Endodermal cell (in vitro differentiated cells): ENCODE results near the gene C11orf21. TPM values are rescaled to one million over a fixed set of nuclear protein-coding genes. Genes with fewer than 3 reads are reported as not detected.

ENCODE experiments used
- DNase-seq: peaks from one replicate; pipeline ENCODE4 v3.0.0-alpha.2; 2017
- H3K27ac ChIP-seq: 2 replicates; pipeline ENCODE4 v1.5.1; 2013; ENCODE audit warnings: mild to moderate bottlenecking, low read depth, low read length, moderate library complexity
- H3K27me3 ChIP-seq: 2 replicates; pipeline ENCODE4 v1.6.1; 2013; ENCODE audit warnings: mild to moderate bottlenecking, low read length, moderate library complexity; ENCODE audit not compliant: insufficient read depth, control insufficient read depth, poor library complexity, severe bottlenecking
- H3K36me3 ChIP-seq: 2 replicates; pipeline ENCODE4 v1.7.0; 2013; ENCODE audit warnings: mild to moderate bottlenecking, low read length, moderate library complexity; ENCODE audit not compliant: control insufficient read depth, insufficient read depth
- H3K4me1 ChIP-seq: one replicate; pipeline ENCODE4 v1.7.0; 2013; ENCODE audit warnings: low read length; ENCODE audit not compliant: control insufficient read depth, insufficient read depth
- H3K4me3 ChIP-seq: 2 replicates; pipeline ENCODE4 v1.5.1; 2013; ENCODE audit warnings: mild to moderate bottlenecking, low read length, moderate library complexity
- H3K9ac ChIP-seq: 2 replicates; pipeline ENCODE4 v1.6.1; 2013; ENCODE audit warnings: mild to moderate bottlenecking, low read length, moderate library complexity; ENCODE audit not compliant: poor library complexity, severe bottlenecking; ENCODE audit errors: extremely low read depth
- H3K9me3 ChIP-seq: 2 replicates; pipeline ENCODE4 v1.6.1; 2013; ENCODE audit warnings: mild to moderate bottlenecking, low read length, moderate library complexity; ENCODE audit not compliant: control insufficient read depth
- H3K27ac Mint-ChIP-seq: 2 replicates; pipeline ENCODE4 v1.8.0; 2020; ENCODE audit warnings: mixed read lengths
- H3K27me3 Mint-ChIP-seq: 2 replicates; pipeline ENCODE4 v1.8.0; 2021; ENCODE audit warnings: mild to moderate bottlenecking, mixed read lengths; ENCODE audit not compliant: insufficient read depth
- H3K36me3 Mint-ChIP-seq: 2 replicates; pipeline ENCODE4 v1.8.0; 2020; ENCODE audit warnings: low read depth, mixed read lengths
- H3K4me1 Mint-ChIP-seq: 2 replicates; pipeline ENCODE4 v1.8.0; 2020; ENCODE audit warnings: mixed read lengths
- H3K4me3 Mint-ChIP-seq: 2 replicates; pipeline ENCODE4 v1.8.0; 2020; ENCODE audit warnings: mild to moderate bottlenecking, moderate library complexity, mixed read lengths
- H3K9me3 Mint-ChIP-seq: 2 replicates; pipeline ENCODE4 v1.8.0; 2020; ENCODE audit warnings: mild to moderate bottlenecking, mixed read lengths
- CTCF ChIP-seq: fragments of 200-600 bp; sonication (generic); conservative IDR thresholded peaks from 2 replicates; pipeline ENCODE4 v1.5.0; 2021; ENCODE audit warnings: antibody characterized with exemption, mild to moderate bottlenecking
- WGBS, 2 experiments: methylation state at CpG; one replicate each; pipeline versions ENCODE4 v1.1.5 to v1.1.7; 2013; ENCODE audit warnings: missing lambda C conversion rate in 2 of 2, mixed read lengths in 1 of 2; ENCODE audit not compliant: insufficient coverage in 1 of 2, insufficient read length in 1 of 2; 5-methylcytosine and 5-hydroxymethylcytosine counted together
- total RNA-seq, 2 donors: library from RNA; stranded (reverse); fragmentation: NEBNext Ultra II Directional in 1 of 2; extraction: Animal tissue kit (Norgen Biotek cat#: 25700) in 1 of 2; gene quantifications; 2 replicates in 1 of 2; 3 replicates in 1 of 2; pipeline ENCODE4 v1.2.1, GENCODE V29; 2021

The C11orf21 gene
- total RNA-seq, 2 donors from 2014 or later, result 0.20 TPM; not detected in 1

GRCh38 chr11:2260491-2261364 lies 41.0 kb downstream of the C11orf21 start:
- Mint-ChIP-seq H3K27me3 (peaks cover 31% of the 10 kb centered on the region), H3K4me1 (no peaks in the 10 kb centered on the region)

GRCh38 chr11:2259897-2260451 lies 41.7 kb downstream of the C11orf21 start:
- WGBS, 2 experiments, result 86 to 97% methylated on average over 6 to 12 of the region's 12 CpGs
- H3K9ac ChIP-seq, result no peak overlapping the region
- Mint-ChIP-seq H3K4me3 (no peak overlapping the region), H3K36me3 (no peaks in the 10 kb centered on the region), H3K27ac (no peak overlapping the region), H3K9me3 (no peaks in the 10 kb centered on the region), H3K27me3 (peaks cover 25% of the 10 kb centered on the region), H3K4me1 (no peaks in the 10 kb centered on the region)
- no peak for TF ChIP-seq CTCF
- no peaks in the 10 kb centered on the region for H3K4me1 ChIP-seq
- H3K4me3 ChIP-seq, result no peak overlapping the region
- no peaks in the 10 kb centered on the region for H3K9me3 ChIP-seq
- DNase-seq, result peak; percentile 36
- peaks cover 7% of the 10 kb centered on the region for H3K27me3 ChIP-seq
- H3K36me3 ChIP-seq, result no peaks in the 10 kb centered on the region
- no peak overlapping the region for H3K27ac ChIP-seq

More at GRCh38 chr11:2260491-2261364, 41.0 kb downstream of the C11orf21 start:
- WGBS, 2 experiments, result 89 to 90% methylated on average over 13 to 26 of the region's 26 CpGs
- Histone ChIP-seq H3K27me3 (peaks cover 14% of the 10 kb centered on the region), H3K36me3 (no peaks in the 10 kb centered on the region), H3K4me3 (no peak overlapping the region), H3K27ac (no peak overlapping the region), H3K9me3 (no peaks in the 10 kb centered on the region), H3K9ac (no peak overlapping the region), H3K4me1 (no peaks in the 10 kb centered on the region)
- peak; percentile 30 for DNase-seq
- Mint-ChIP-seq H3K9me3 (no peaks in the 10 kb centered on the region), H3K36me3 (no peaks in the 10 kb centered on the region), H3K4me3 (no peak overlapping the region), H3K27ac (no peak overlapping the region)
- TF ChIP-seq CTCF, result no peak

GRCh38 chr11:2259466-2259830 lies 42.3 kb downstream of the C11orf21 start:
- no peak overlapping the region for H3K9ac ChIP-seq
- Mint-ChIP-seq H3K4me1 (no peaks in the 10 kb centered on the region), H3K9me3 (peaks cover 5% of the 10 kb centered on the region), H3K4me3 (no peak overlapping the region), H3K27me3 (peaks cover 23% of the 10 kb centered on the region), H3K27ac (no peak overlapping the region), H3K36me3 (no peaks in the 10 kb centered on the region)
- TF ChIP-seq CTCF, result no peak
- peak; percentile 24 for DNase-seq
- H3K4me1 ChIP-seq, result no peaks in the 10 kb centered on the region
- no peaks in the 10 kb centered on the region for H3K36me3 ChIP-seq
- H3K27ac ChIP-seq, result no peak overlapping the region
- no peaks in the 10 kb centered on the region for H3K9me3 ChIP-seq
- H3K4me3 ChIP-seq, result no peak overlapping the region
- H3K27me3 ChIP-seq, result peaks cover 1% of the 10 kb centered on the region
- 87 to 92% methylated on average over 3 to 8 of the region's 8 CpGs for WGBS, 2 experiments
